ENCODE results near the gene SLC25A18.

Gene SLC25A18

GRCh38 chr22:17570851-17571631 is 7.7 kb downstream of the SLC25A18 start:
- DNase-seq (ENCODE audit: low read depth) = peak; percentile 86

- no peak for DNase-seq (ENCODE audit: low read depth)
Measured at GRCh38 chr22:17575151-17575550, 11.9 kb downstream of the SLC25A18 start.

GRCh38 chr22:17575681-17576080 is 12.4 kb downstream of the SLC25A18 start:
- no peak for DNase-seq (ENCODE audit: low read depth)

DNA sequence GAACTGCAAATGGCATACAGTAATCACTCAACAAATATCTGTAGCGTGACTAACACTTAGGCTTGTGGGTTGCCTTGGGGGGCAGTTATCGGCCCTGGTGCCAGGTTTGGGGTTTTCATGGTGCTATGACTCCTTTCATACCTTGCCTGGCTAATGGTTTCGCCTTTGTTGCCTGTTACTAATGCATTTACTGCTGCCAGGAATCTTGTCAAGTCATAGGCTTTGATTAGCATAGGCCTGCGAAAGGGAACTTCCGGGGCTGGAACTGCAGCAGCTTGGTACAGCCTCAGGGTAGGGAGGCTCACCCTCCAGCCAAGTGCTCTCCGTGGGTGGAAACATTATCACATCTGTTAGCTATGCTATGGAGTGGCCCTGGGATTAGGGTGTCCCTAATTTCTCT is 13.2 kb downstream of the SLC25A18 start:
- DNase-seq (ENCODE audit: low read depth) = peak; percentile 83

DNA sequence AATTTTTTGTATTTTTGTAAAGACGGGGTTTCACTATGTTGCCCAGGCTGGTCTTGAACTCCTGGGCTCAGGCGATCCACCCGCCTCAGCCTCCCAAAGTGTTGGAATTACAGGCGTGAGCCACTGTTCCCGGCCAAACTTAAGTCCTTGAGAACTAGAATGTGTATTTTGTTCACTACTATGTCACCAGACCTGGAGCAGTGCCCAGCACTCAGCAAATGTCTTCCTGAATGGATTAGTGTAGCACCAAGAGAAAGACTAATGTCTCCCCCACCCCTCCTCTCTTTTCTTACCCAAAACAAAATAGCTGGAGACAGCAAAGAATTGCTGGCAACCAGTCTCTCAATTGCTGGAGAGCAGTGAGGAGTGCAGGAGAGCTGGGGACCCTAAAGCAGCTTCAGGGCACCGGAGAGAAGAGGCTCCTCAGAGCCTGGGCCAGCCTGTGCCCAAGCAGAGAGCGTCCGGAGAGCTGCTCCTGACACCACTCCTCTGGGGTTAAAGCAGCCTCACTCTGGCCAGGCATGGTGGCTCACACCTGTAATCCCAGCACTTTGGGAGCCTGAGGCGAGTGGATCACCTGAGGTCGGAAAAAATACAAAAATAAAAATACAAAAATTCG is 14.9 kb downstream of the SLC25A18 start:
- no peak for DNase-seq (ENCODE audit: low read depth)

- DNase-seq (ENCODE audit: low read depth) = no peak
Measured at GRCh38 chr22:17579535-17579981, 16.3 kb downstream of the SLC25A18 start.

- no peak for DNase-seq (ENCODE audit: low read depth)
Measured at GRCh38 chr22:17580441-17581031, 17.2 kb downstream of the SLC25A18 start.

GRCh38 chr22:17581056-17581455 is 17.8 kb downstream of the SLC25A18 start:
- no peak for DNase-seq (ENCODE audit: low read depth)

GRCh38 chr22:17581631-17582030 is 18.3 kb downstream of the SLC25A18 start:
- DNase-seq (ENCODE audit: low read depth) = no peak

DNA sequence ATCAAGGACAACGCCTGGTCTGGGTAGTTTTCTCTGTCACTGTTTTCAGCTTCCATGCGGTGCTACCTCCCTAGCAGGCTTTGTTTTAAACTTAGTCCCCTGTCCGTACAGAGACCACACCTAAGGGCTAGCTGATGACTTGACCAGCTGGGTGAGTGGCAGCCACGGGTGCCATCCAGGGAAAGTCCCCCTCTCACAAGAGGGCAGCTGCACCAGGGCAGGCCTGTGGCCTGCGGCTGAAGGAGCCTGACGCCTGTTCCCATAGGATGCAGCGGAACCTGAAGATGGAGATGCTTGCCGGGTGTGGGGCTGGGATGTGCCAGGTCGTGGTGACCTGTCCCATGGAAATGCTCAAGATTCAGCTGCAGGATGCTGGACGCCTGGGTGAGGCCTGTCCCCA is 19.9 kb downstream of the SLC25A18 start:
- DNase-seq (ENCODE audit: low read depth) = no peak

DNA sequence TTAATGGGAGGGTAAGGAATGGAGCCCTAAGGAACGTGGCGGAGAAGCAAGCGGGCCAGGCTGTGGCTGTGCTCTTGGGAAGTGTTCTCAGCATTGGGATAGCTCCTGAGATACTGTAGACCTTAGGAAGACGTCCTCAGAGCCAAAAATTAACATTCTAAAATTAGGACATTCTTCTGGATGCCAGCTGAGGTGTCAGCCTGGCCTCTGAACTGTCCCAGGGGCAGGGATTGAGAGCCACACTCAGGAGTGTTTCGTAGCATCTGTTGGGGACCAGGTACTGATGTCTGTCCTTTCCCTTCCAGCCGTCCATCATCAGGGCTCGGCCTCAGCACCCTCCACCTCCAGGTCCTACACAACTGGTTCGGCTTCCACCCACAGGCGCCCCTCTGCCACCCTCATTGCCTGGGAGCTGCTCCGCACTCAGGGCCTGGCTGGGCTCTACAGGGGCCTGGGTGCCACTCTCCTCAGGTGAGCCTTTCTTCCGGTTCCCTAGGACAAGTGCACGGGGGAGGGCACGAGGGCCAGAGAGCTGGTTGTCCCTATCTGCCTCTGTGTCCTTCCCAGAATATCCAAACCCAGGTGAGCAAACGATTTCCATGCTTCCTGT is 23.6 kb downstream of the SLC25A18 start:
- no peak for DNase-seq (ENCODE audit: low read depth)

DNA sequence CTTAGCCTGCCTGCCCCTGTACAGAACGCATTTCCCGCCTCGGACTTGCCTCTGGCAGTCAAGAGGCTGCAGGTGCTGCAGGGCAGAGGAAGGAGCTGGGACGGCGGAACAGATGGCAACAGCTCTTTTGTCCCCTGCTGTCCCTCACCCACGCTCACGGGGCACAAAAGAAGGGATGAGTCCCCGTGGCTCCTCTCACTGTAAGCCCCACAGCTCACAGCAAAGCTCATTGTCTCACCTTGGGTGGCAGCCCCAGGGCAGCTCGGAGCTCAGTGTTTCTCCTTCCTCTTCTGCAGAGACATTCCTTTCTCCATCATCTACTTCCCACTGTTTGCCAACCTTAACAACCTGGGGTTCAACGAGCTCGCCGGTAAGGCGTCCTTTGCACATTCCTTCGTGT is 24.3 kb downstream of the SLC25A18 start:
- DNase-seq (ENCODE audit: low read depth) = no peak

GRCh38 chr22:17588606-17589005 is 25.3 kb downstream of the SLC25A18 start:
- no peak for DNase-seq (ENCODE audit: low read depth)

DNA sequence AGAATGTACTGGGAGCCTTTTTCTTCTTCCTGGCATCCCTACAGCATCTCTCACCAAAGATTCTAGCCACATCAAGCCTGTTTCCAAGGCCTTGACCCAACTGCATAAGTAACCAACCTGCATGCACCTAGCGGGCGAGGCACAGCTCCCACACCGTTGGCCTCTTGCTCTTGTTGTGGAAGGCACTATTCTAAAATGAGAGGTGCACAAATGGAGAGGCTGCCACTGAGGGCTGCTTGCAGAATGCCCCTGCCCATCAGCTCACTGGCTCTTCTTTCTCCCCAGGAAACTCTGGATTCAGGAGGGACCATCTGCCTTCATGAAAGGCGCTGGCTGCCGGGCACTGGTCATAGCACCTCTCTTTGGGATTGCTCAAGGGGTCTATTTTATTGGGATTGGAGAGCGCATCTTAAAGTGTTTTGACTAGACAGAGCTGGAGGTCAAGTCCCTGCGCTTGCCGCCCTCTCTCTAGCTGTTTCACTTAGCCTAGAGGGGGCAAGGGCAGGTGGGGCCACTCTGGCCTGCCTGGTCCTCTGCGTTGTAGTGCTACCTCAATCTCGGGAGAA is 26.6 kb downstream of the SLC25A18 start:
- DNase-seq (ENCODE audit: low read depth) = no peak

- no peak for DNase-seq (ENCODE audit: low read depth)
Measured at GRCh38 chr22:17590586-17590985, 27.3 kb downstream of the SLC25A18 start.

DNA sequence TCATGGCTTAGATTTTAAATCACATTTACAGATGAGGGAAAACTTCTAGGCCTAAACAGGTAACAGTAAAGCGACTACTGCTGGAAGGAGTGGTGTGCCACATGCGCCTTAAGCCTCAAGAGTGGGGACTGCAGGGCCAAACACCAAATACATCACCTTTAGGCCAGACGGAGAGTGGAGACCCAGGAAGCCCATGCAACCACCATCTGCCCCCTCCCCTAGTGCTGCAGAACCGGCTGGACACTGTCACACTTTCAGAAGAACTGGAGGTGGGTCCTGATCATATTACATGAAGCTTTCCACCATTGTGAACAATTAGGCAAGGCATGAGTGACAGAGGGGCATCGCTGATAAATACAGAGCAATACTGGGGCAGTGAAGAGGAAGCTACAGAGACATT is 28.9 kb downstream of the SLC25A18 start:
- no peak for DNase-seq (ENCODE audit: low read depth)

DNA sequence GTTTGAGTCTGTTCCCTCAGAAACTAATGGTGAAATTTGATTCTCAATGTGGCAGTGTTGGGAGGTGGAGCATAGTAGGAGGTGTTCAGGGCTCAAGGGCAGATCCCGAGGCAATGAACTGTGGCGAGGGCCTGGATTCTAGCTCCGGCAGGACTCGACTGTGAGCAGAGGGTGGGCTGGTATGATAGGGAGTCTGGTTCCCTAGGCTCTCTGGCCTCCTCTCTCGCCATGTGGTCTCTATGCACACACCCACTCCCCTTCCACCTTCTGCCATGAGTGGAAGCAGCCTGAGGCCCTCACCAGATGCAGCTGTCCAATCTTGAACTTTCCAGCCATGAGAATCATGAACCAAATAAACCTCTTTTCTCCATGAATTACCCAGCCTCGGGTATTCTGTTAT is 32.9 kb downstream of the SLC25A18 start:
- DNase-seq (ENCODE audit: low read depth) = no peak

- DNase-seq (ENCODE audit: low read depth) = peak; percentile 17
Measured at GRCh38 chr22:17597217-17597616, 33.9 kb downstream of the SLC25A18 start.

GRCh38 chr22:17598318-17598717 is 35.0 kb downstream of the SLC25A18 start:
- no peak for DNase-seq (ENCODE audit: low read depth)

GRCh38 chr22:17601031-17601430 is 37.7 kb downstream of the SLC25A18 start:
- no peak for DNase-seq (ENCODE audit: low read depth)

GRCh38 chr22:17603668-17604067 is 40.4 kb downstream of the SLC25A18 start:
- DNase-seq (ENCODE audit: low read depth) = no peak

DNA sequence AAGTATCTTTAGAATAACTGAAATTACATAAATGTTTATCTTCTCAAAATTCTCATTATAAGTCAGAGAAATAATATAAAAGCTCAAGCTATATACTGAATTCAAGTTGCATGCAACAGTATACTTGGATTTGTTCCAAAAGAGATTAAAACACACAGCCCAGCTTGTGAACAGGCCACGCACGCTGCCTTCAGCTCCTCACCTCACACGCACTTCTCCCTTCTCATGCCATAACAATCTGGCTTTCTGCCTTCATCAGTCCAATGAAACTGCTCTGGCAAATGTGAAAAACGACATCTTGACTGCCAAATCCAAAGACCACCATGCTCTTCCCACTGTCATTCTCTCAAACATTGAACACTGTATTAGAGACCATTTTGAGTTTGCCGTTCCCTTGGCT is 43.2 kb downstream of the SLC25A18 start:
- no peak for DNase-seq (ENCODE audit: low read depth)
